Cardiac muscle cell (in vitro differentiated cells and primary cell): ENCODE results near the gene ZNF462. TPM values are rescaled to one million over a fixed set of nuclear protein-coding genes. Genes with fewer than 3 reads are reported as not detected.

Experiments
- DNase-seq, 2 donors: peaks; one replicate each; pipeline versions ENCODE4 v3.0.0 to v3.0.0-alpha.2; 2010 to 2017; ENCODE audit warnings: low read depth in 1 of 2, low spot score in 1 of 2
- H3K27ac ChIP-seq: fragments of 200-600 bp; sonication (generic); 2 replicates; pipeline ENCODE4 v1.5.1; 2016
- H3K27me3 ChIP-seq: fragments of 200-600 bp; sonication (generic); 2 replicates; pipeline ENCODE4 v1.6.0; 2016; ENCODE audit warnings: control low read depth
- H3K36me3 ChIP-seq: fragments of 200-600 bp; sonication (generic); 2 replicates; pipeline ENCODE4 v1.5.1; 2016; ENCODE audit warnings: control low read depth
- H3K4me1 ChIP-seq: fragments of 200-600 bp; sonication (generic); 2 replicates; pipeline ENCODE4 v1.8.1; 2017; ENCODE audit warnings: low read depth, mild to moderate bottlenecking, mixed run types
- H3K4me3 ChIP-seq: fragments of 200-600 bp; sonication (generic); 2 replicates; pipeline ENCODE4 v1.5.1; 2016; ENCODE audit warnings: mild to moderate bottlenecking
- H3K9me3 ChIP-seq: fragments of 200-600 bp; sonication (generic); 2 replicates; pipeline ENCODE4 v1.5.1; 2017; ENCODE audit warnings: low read depth, mild to moderate bottlenecking, control low read depth
- polyA plus RNA-seq: library from polyadenylated mRNA; unstranded; fragments of >200 nt; fragmentation: Nextera tagmentation; extraction: Ambion mirVana; gene quantifications from 2 replicates; pipeline ENCODE4 v1.2.1, GENCODE V29; 2016
- total RNA-seq: library from RNA; depleted of rRNA; stranded (reverse); fragments of >200 nt; gene quantifications from 2 replicates; pipeline ENCODE4 v1.2.3, GENCODE V29; 2016
- TF ChIP-seq, protein P1 (sequence below): IDR thresholded peaks from 2 replicates; pipeline ENCODE4 v1.5.1; 2012; ENCODE audit warnings: low read depth, mild to moderate bottlenecking, low read length

The ZNF462 gene
- total and polyA plus RNA-seq, 2 experiments from 2014 or later: 12.7 to 36.8 TPM

DNA sequence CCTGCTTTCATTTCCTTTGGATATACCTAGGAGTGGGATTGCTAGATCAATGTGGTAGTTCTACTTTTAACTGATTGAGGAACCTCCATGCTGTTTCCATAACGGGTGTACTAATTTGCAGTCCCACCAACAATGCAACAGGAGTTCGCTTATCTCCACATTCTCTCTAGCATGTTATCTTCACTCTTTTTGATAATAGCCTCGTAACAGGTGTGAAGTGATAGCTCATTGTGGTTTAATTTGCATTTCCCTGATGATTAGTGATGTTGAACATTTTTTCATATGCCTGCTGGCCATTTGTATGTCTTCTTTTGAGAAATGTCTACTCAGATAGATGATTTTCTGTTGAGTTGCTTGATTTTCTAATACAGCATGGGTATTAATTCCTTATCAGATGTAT is 142.2 kb downstream of the ZNF462 start:
- H3K36me3 ChIP-seq: peaks cover 26% of the 10 kb centered on the region
- no peak overlapping the region for H3K4me3 ChIP-seq
- no peak overlapping the region for H3K27ac ChIP-seq
- TF ChIP-seq, protein P1, sequence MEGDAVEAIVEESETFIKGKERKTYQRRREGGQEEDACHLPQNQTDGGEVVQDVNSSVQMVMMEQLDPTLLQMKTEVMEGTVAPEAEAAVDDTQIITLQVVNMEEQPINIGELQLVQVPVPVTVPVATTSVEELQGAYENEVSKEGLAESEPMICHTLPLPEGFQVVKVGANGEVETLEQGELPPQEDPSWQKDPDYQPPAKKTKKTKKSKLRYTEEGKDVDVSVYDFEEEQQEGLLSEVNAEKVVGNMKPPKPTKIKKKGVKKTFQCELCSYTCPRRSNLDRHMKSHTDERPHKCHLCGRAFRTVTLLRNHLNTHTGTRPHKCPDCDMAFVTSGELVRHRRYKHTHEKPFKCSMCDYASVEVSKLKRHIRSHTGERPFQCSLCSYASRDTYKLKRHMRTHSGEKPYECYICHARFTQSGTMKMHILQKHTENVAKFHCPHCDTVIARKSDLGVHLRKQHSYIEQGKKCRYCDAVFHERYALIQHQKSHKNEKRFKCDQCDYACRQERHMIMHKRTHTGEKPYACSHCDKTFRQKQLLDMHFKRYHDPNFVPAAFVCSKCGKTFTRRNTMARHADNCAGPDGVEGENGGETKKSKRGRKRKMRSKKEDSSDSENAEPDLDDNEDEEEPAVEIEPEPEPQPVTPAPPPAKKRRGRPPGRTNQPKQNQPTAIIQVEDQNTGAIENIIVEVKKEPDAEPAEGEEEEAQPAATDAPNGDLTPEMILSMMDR: no peak
- H3K27me3 ChIP-seq: no peaks in the 10 kb centered on the region
- H3K4me1 ChIP-seq: no peaks in the 10 kb centered on the region
- no peaks in the 10 kb centered on the region for H3K9me3 ChIP-seq
- DNase-seq: no peak

DNA sequence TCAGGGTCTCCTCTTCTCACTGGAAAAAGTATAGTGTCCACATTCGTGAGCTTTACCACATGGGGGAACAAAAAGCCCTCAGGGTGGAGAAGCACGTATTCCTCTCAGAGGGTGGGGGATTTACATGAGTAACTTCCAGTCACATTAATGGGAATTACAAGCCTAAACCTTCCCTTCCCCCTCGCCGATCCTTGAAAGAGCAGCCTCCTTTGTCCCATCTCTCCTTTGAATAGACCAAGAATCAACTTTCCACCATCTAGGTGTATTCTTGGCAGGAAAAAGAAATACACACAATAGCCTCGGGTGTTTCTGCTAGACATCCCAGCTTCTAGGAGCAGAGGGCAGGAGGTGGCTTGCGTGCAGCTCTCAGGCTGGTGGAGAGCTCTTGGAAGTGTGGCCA is 144.4 kb downstream of the ZNF462 start:
- Histone ChIP-seq H3K9me3 (no peaks in the 10 kb centered on the region), H3K4me1 (no peaks in the 10 kb centered on the region), H3K4me3 (no peak overlapping the region), H3K36me3 (peaks cover 34% of the 10 kb centered on the region), H3K27me3 (no peaks in the 10 kb centered on the region), H3K27ac (no peak overlapping the region)
- TF ChIP-seq, protein P1: no peak
- DNase-seq: no peak

DNA sequence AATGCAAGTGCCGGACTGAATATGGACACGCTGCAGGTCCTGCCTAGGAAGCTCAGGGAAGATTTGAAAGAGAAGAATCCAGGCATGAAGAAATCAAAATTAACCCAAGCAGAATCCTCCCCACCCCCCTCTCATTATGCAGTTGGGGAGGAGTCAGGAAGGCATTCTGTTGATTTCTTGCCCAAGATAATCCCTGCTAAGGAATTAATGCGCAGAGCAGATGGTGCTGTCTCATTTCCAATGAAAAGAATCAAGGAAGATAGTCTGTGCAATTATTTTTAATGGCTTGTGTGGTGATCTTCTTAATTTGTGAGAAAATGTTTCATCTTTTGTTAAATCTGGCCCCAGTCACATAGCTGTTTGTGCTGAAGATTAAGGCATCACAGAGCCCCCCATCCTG is 145.0 kb downstream of the ZNF462 start:
- H3K4me1 ChIP-seq: no peaks in the 10 kb centered on the region
- DNase-seq: no peak
- no peak overlapping the region for H3K27ac ChIP-seq
- H3K27me3 ChIP-seq: no peaks in the 10 kb centered on the region
- H3K36me3 ChIP-seq: peaks cover 30% of the 10 kb centered on the region
- TF ChIP-seq, protein P1: no peak
- H3K4me3 ChIP-seq: no peak overlapping the region
- no peaks in the 10 kb centered on the region for H3K9me3 ChIP-seq

DNA sequence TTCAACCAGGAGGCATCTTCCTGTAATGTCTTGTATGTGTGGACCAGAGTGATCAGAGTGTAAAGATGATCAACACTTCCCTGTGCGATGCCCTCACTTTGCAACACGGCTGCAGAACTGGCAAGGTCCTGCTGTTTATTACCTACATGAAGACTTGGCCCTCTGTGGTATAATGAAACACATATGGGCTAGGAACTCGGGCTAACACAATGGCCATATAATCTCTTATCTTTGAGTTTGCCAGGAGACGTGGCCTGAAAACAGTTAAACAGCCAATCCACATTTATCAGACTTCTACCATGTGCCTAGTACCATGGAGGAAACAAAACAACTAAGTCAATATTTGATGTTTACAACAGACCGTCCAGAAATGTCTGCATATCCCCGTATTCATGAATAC is 145.5 kb downstream of the ZNF462 start:
- H3K27me3 ChIP-seq: no peaks in the 10 kb centered on the region
- no peaks in the 10 kb centered on the region for H3K9me3 ChIP-seq
- no peak for DNase-seq
- H3K4me1 ChIP-seq: no peaks in the 10 kb centered on the region
- H3K4me3 ChIP-seq: no peak overlapping the region
- H3K36me3 ChIP-seq: peaks cover 25% of the 10 kb centered on the region
- TF ChIP-seq, protein P1: no peak
- no peak overlapping the region for H3K27ac ChIP-seq

DNA sequence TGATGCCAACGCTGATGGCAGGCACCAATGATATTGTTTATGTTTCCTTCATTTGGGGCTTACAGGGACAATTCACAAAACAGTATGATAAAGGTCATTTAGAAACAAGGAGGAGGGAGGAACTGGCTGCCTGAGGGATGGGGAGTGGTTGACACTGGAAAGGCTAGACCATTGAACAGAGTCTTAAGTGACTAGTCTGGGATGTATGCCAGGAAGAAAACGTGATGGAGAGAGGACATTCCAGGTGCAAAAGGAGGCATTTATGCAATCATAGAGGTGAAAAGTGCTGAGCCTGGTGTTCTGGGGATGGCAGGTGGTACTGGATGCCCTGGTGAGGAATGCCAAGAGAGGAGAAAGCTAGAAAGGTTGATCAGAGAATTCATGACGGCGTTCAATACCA is 153.4 kb downstream of the ZNF462 start:
- DNase-seq: no peak
- TF ChIP-seq, protein P1: no peak
- H3K27me3 ChIP-seq: no peaks in the 10 kb centered on the region
- H3K4me3 ChIP-seq: no peak overlapping the region
- no peaks in the 10 kb centered on the region for H3K9me3 ChIP-seq
- H3K27ac ChIP-seq: no peak overlapping the region
- peaks cover 5% of the 10 kb centered on the region for H3K4me1 ChIP-seq
- H3K36me3 ChIP-seq: no peaks in the 10 kb centered on the region
